Measurements from ENCODE around the gene EIF4B.
A peak's percentile ranks its signal among the peaks of the same experiment; 100 is the strongest.
"Not testable (repeated sequence)": the region's sequence is repeated elsewhere in the genome, so short reads cannot be mapped to it uniquely, and the experiment has no call there.

Gene EIF4B

GRCh38 chr12:53005986-53006809 is at the start of gene EIF4B:
EIF4B (plus strand) TSS chr12:53006456; CDS start chr12:53006484, 28 bp downstream.
- DNase-seq: peak; percentile 100

GRCh38 chr12:52956987-52957386 is 49.3 kb upstream of the EIF4B start:
- DNase-seq: no peak

GRCh38 chr12:52964556-52965336 is 41.5 kb upstream of the EIF4B start:
- no peak for DNase-seq

- no peak for DNase-seq
Observed at GRCh38 chr12:52965337-52965731, 40.9 kb upstream of the EIF4B start.

- no peak for DNase-seq
Observed at GRCh38 chr12:52969166-52969795, 37.0 kb upstream of the EIF4B start.

- no peak for DNase-seq
Observed at GRCh38 chr12:52969828-52970569, 36.3 kb upstream of the EIF4B start.

- no peak for DNase-seq
Observed at GRCh38 chr12:52971679-52972329, 34.5 kb upstream of the EIF4B start.

GRCh38 chr12:52975204-52975603 is 31.1 kb upstream of the EIF4B start:
- DNase-seq: no peak

- DNase-seq: no peak
Observed at GRCh38 chr12:52975820-52976573, 30.3 kb upstream of the EIF4B start.

- DNase-seq: no peak
Observed at GRCh38 chr12:52976574-52977071, 29.6 kb upstream of the EIF4B start.

GRCh38 chr12:52977170-52977569 is 29.1 kb upstream of the EIF4B start:
- DNase-seq: no peak

- no peak for DNase-seq
Observed at GRCh38 chr12:52980096-52980649, 26.1 kb upstream of the EIF4B start.

- DNase-seq: peak; percentile 89
Observed at GRCh38 chr12:52980650-52981423, 25.4 kb upstream of the EIF4B start.

- DNase-seq: no peak
Observed at GRCh38 chr12:52984136-52984535, 22.1 kb upstream of the EIF4B start.

- DNase-seq: no peak
Observed at GRCh38 chr12:52988898-52989297, 17.4 kb upstream of the EIF4B start.

- DNase-seq: no peak
Observed at GRCh38 chr12:52990206-52990605, 16.1 kb upstream of the EIF4B start.

- DNase-seq: not testable (repeated sequence)
Observed at GRCh38 chr12:52992240-52992639, 14.0 kb upstream of the EIF4B start.

- DNase-seq: no peak
Observed at GRCh38 chr12:52992699-52993557, 13.3 kb upstream of the EIF4B start.

GRCh38 chr12:52993558-52993869 is 12.7 kb upstream of the EIF4B start:
- DNase-seq: no peak
